GM13977 (cell line): ENCODE results near the gene DDIT3.
"Not testable (repeated sequence)": the region's sequence is repeated elsewhere in the genome, so short reads cannot be mapped to it uniquely, and the experiment has no call there.

Experiments used
- DNase-seq: peaks from one replicate; pipeline ENCODE4 v3.0.0; 2012; ENCODE audit warnings: low spot score
- CTCF ChIP-seq: IDR thresholded peaks from 2 replicates; pipeline ENCODE4 v1.5.1; 2012; ENCODE audit warnings: mild to moderate bottlenecking, control low read depth; ENCODE audit not compliant: insufficient read depth; ENCODE audit errors: extremely low read depth, missing control alignments
- in situ Hi-C: fragments of 300-500 bp; cut with MboI; formaldehyde crosslinking; loops from one replicate; pipeline ENCODE4 v1.12.0; 2022; ENCODE audit warnings: low sequenced_read_pairs, low pct_unique_long_range_greater_than_20kb, mixed read lengths, inconsistent platforms; ENCODE audit not compliant: unreplicated experiment

Gene DDIT3

GRCh38 chr12:57498571-57498970 lies 21.7 kb downstream of the DDIT3 start:
- in situ Hi-C loops: no loop called here
- no peak for DNase-seq
- TF ChIP-seq CTCF: no peak

GRCh38 chr12:57498132-57498502 lies 22.2 kb downstream of the DDIT3 start:
- TF ChIP-seq CTCF: no peak
- DNase-seq: no peak
- in situ Hi-C loops: no loop called here

GRCh38 chr12:57497223-57498131 lies 22.8 kb downstream of the DDIT3 start:
- DNase-seq: no peak
- no peak for TF ChIP-seq CTCF
- in situ Hi-C loops: no loop called here

GRCh38 chr12:57496822-57497221 lies 23.5 kb downstream of the DDIT3 start:
- no peak for TF ChIP-seq CTCF
- DNase-seq: no peak

GRCh38 chr12:57495051-57495701 lies 25.1 kb downstream of the DDIT3 start:
- in situ Hi-C loops: not testable (repeated sequence)

More at GRCh38 chr12:57496822-57497221, 23.5 kb downstream of the DDIT3 start:
- in situ Hi-C loops: no loop called here

GRCh38 chr12:57491393-57492280 lies 28.7 kb downstream of the DDIT3 start:
- no peak for DNase-seq
- no peak for TF ChIP-seq CTCF
- in situ Hi-C loops: no loop called here

More at GRCh38 chr12:57495051-57495701, 25.1 kb downstream of the DDIT3 start:
- DNase-seq: not testable (repeated sequence)
